Activated CD4-positive, alpha-beta T cell treated with anti-CD3 and anti-CD28 coated beads for 1 hour (primary cell): Measurements from ENCODE around the gene RPL7A.

Source experiments
- DNase-seq: peaks from one replicate; pipeline ENCODE4 v3.0.0-alpha.2; 2020

RPL7A gene

GRCh38 chr9:133349965-133350616 is 2.1 kb downstream of the RPL7A start:
- no peak for DNase-seq

GRCh38 chr9:133351526-133351907 is 3.5 kb downstream of the RPL7A start:
- no peak for DNase-seq

GRCh38 chr9:133351908-133352634 is 4.1 kb downstream of the RPL7A start:
- no peak for DNase-seq

- DNase-seq, result no peak
Measured at GRCh38 chr9:133352635-133353340, 4.8 kb downstream of the RPL7A start.

GRCh38 chr9:133353548-133353947 is 5.5 kb downstream of the RPL7A start:
- DNase-seq, result no peak

GRCh38 chr9:133354766-133355165 is 6.7 kb downstream of the RPL7A start:
- DNase-seq, result no peak

GRCh38 chr9:133355881-133356357 is 7.9 kb downstream of the RPL7A start:
- DNase-seq, result no peak

- peak; percentile 81 for DNase-seq
Measured at GRCh38 chr9:133356391-133357091, 8.5 kb downstream of the RPL7A start, which contains the start of the genes SURF1 and SURF2. Gene SURF1, minus strand, starts transcription at chr9:133356487. Its CDS starts 34 bp downstream, at chr9:133356453. Gene SURF2, plus strand, starts transcription at chr9:133356550. Its CDS starts 43 bp downstream, at chr9:133356593.

- DNase-seq, result no peak
Measured at GRCh38 chr9:133357656-133358055, 9.6 kb downstream of the RPL7A start.

- DNase-seq, result no peak
Measured at GRCh38 chr9:133359399-133360175, 11.6 kb downstream of the RPL7A start.

GRCh38 chr9:133360400-133361393 is 12.7 kb downstream of the RPL7A start:
- DNase-seq, result no peak

- no peak for DNase-seq
Measured at GRCh38 chr9:133361507-133362092, 13.6 kb downstream of the RPL7A start.

GRCh38 chr9:133362359-133363044 is 14.5 kb downstream of the RPL7A start:
- no peak for DNase-seq

GRCh38 chr9:133366435-133366834 is 18.4 kb downstream of the RPL7A start:
- no peak for DNase-seq

GRCh38 chr9:133367221-133367620 is 19.2 kb downstream of the RPL7A start:
- no peak for DNase-seq

GRCh38 chr9:133367778-133368177 is 19.8 kb downstream of the RPL7A start:
- DNase-seq, result no peak

- no peak for DNase-seq
Measured at GRCh38 chr9:133368249-133368881, 20.3 kb downstream of the RPL7A start.

- DNase-seq, result no peak
Measured at GRCh38 chr9:133369422-133369821, 21.4 kb downstream of the RPL7A start.

- DNase-seq, result no peak
Measured at GRCh38 chr9:133369933-133370332, 21.9 kb downstream of the RPL7A start.
